Pancreas (tissue), 10 donors: ENCODE measurements around the gene SPATC1L. TPM values are rescaled to one million over a fixed set of nuclear protein-coding genes. Genes with fewer than 3 reads are reported as not detected.

Experiments
- ATAC-seq, 4 donors: fragments of 200-7000 bp; cut with Tn5 transposase; one replicate each; pipeline versions ENCODE4 v1.8.0 to v1.9.1; 2020; ENCODE audit warnings: mild to moderate bottlenecking in 4 of 4, moderate library complexity in 4 of 4
- DNase-seq, 6 donors: peaks; one replicate each; pipeline ENCODE4 v3.0.0-alpha.2; 2020
- FAIRE-seq: peaks from 2 replicates; lab custom pipeline; 2012; peaks lifted over from hg19 to GRCh38; lab: Jason Lieb, UNC
- H3K27ac ChIP-seq, 4 donors: fragments of 200-600 bp; sonication (generic); 1 replicate in 3 of 4; 2 replicates in 1 of 4; pipeline versions ENCODE4 v1.5.0 to v1.8.0; 2020
- H3K27me3 ChIP-seq, 4 donors: fragments of 200-600 bp; one replicate each; pipeline ENCODE4 v1.8.0; 2021
- H3K36me3 ChIP-seq, 3 donors: fragments of 200-600 bp; sonication (generic) in 1 of 3; one replicate each; pipeline versions ENCODE4 v1.5.0 to v1.8.0; 2020 to 2021
- H3K4me1 ChIP-seq, 3 donors: fragments of 200-600 bp; one replicate each; pipeline ENCODE4 v1.8.0; 2021
- H3K4me3 ChIP-seq, 4 donors: fragments of 200-600 bp; sonication (generic) in 2 of 4; one replicate each; pipeline versions ENCODE4 v1.5.0 to v1.8.0; 2020 to 2021
- H3K9me3 ChIP-seq, 4 donors: fragments of 200-600 bp; one replicate each; pipeline ENCODE4 v1.8.0; 2021
- CTCF ChIP-seq, 4 donors: fragments of 200-600 bp; sonication (generic) in 3 of 4; IDR thresholded peaks; one replicate each; pipeline versions ENCODE4 v1.5.0 to v1.8.0; 2021; ENCODE audit warnings: antibody characterized with exemption in 4 of 4
- WGBS, 2 donors: extraction: QIAGEN DNeasy Blood & Tissue Kit; methylation state at CpG; one replicate each; pipeline ENCODE4 v1.1.7; 2013; 5-methylcytosine and 5-hydroxymethylcytosine counted together
- intact Hi-C, 3 donors: fragments of 100-400 bp; cut with DNase I; formaldehyde crosslinking; loops; one replicate each; pipeline versions ENCODE4 v1.11.1 to v1.14.2; 2022
- polyA plus RNA-seq, 2 donors: library from polyadenylated mRNA; stranded (reverse); fragments of 200-250 nt; gene quantifications; one replicate each; pipeline ENCODE4 v1.2.3, GENCODE V29; 2013
- total RNA-seq, 6 donors: library from RNA; stranded (reverse); fragmentation: NEBNext Ultra II Directional in 4 of 6; extraction: Animal tissue kit (Norgen Biotek cat#: 25700) in 4 of 6; gene quantifications; one replicate each; pipeline versions ENCODE4 v1.2.1 to v1.2.4, GENCODE V29; 2021 to 2023
- donor health status: healthy with polysubstance abuse.
- donor health status: DM: no; HTN: no; CAD: no; lungs with moderate emphysema.
- donor health status: DM: no; HTN: no; CAD: no.
- donor health status: control.
- donor health status: control.
- donor health status: Bipolar disorder and iron deficiency.
- donor health status: DM: yes; HTN: yes; CAD: no.
- donor health status: DM: no; HTN: no; CAD: no.
- donor health status: DM: no; HTN: no; CAD: no.
- donor health status: DM: yes; HTN: yes; CAD: no.

Gene SPATC1L
- total and polyA plus RNA-seq, 8 donors, result 3.1 to 26.9 (median 6.5) TPM

- intact Hi-C loops, result no loop called here
- TF ChIP-seq CTCF (IDR thresholded peaks at IDR 0.05), result no peak
- WGBS, 2 donors, result 91 to 95% methylated on average over 23 to 27 of the region's 27 CpGs
- Histone ChIP-seq H3K9me3 (no peaks in the 10 kb centered on the region), H3K36me3 (peaks cover 0 to 11% (median 11%) of the 10 kb centered on the region in 3 donors), H3K4me3 (no peak overlapping the region), H3K27ac (no peak overlapping the region), H3K4me1 (no peaks in the 10 kb centered on the region), H3K27me3 (no peaks in the 10 kb centered on the region)
- FAIRE-seq, result no peak
- peak in 1 of 6 donors; percentile 60 for DNase-seq
- no peak for ATAC-seq
Observed at GRCh38 chr21:46207920-46208591, 23.8 kb upstream of the SPATC1L start.

- Histone ChIP-seq H3K36me3 (peaks cover 0 to 11% (median 11%) of the 10 kb centered on the region in 3 donors), H3K9me3 (no peaks in the 10 kb centered on the region), H3K4me3 (no peak overlapping the region), H3K27ac (no peak overlapping the region), H3K27me3 (no peaks in the 10 kb centered on the region), H3K4me1 (no peaks in the 10 kb centered on the region)
- intact Hi-C loops, result no loop called here
- TF ChIP-seq CTCF (IDR thresholded peaks at IDR 0.05), result no peak
- no peak for FAIRE-seq
- peak in 2 of 6 donors; percentile 39 to 50 for DNase-seq
- WGBS, 2 donors, result 93 to 94% methylated on average over 21 of the region's 21 CpGs
- no peak for ATAC-seq
Observed at GRCh38 chr21:46207006-46207919, 23.0 kb upstream of the SPATC1L start.

GRCh38 chr21:46206163-46207005 is 22.1 kb upstream of the SPATC1L start:
- FAIRE-seq (no peak), DNase-seq (peak in 2 of 6 donors; percentile 48 to 51), ATAC-seq (no peak)
- no peaks in the 10 kb centered on the region for H3K9me3 ChIP-seq
- no peaks in the 10 kb centered on the region for H3K4me1 ChIP-seq
- intact Hi-C loops, result no loop called here
- H3K27me3 ChIP-seq, result no peaks in the 10 kb centered on the region
- no peak overlapping the region for H3K4me3 ChIP-seq
- TF ChIP-seq CTCF (IDR thresholded peaks at IDR 0.05), result no peak
- H3K27ac ChIP-seq, result no peak overlapping the region
- H3K36me3 ChIP-seq, result peaks cover 0 to 11% (median 11%) of the 10 kb centered on the region in 3 donors
- 93 to 95% methylated on average over 24 of the region's 24 CpGs for WGBS, 2 donors

- ATAC-seq, result no peak
- H3K4me1 ChIP-seq, result no peaks in the 10 kb centered on the region
- no peak overlapping the region for H3K27ac ChIP-seq
- no peak overlapping the region for H3K4me3 ChIP-seq
- peaks cover 0 to 11% (median 11%) of the 10 kb centered on the region in 3 donors for H3K36me3 ChIP-seq
- H3K9me3 ChIP-seq, result no peaks in the 10 kb centered on the region
- 93 to 95% methylated on average over 16 of the region's 16 CpGs for WGBS, 2 donors
- FAIRE-seq, result no peak
- H3K27me3 ChIP-seq, result no peaks in the 10 kb centered on the region
- TF ChIP-seq CTCF (IDR thresholded peaks at IDR 0.05), result no peak
- intact Hi-C loops, result no loop called here
- DNase-seq, result peak in 1 of 6 donors; percentile 27
Observed at GRCh38 chr21:46205766-46206162, 21.5 kb upstream of the SPATC1L start.
